Loucy (cell line): ENCODE data around the gene TMOD1.

Source experiments
- CTCF ChIP-seq: fragments of 200-600 bp; sonication (generic); conservative IDR thresholded peaks from 2 replicates; pipeline ENCODE4 v1.5.1; 2014; ENCODE audit warnings: mild to moderate bottlenecking, antibody characterized with exemption, low read length
- EZH2phosphoT487 ChIP-seq: fragments of 200-600 bp; IDR thresholded peaks from 2 replicates; pipeline ENCODE4 v1.6.1; 2018; ENCODE audit warnings: antibody characterized with exemption, mild to moderate bottlenecking, moderate library complexity, borderline replicate concordance

- TF ChIP-seq CTCF = no peak
- TF ChIP-seq EZH2phosphoT487 = no peak
Measured at GRCh38 chr9:97578846-97579245, 77.4 kb downstream of the TMOD1 start.
